NB4 (cell line): ENCODE data around the gene DUSP16.
"Not testable (repeated sequence)": the region's sequence is repeated elsewhere in the genome, so short reads cannot be mapped to it uniquely, and the experiment has no call there.

Experiments used
- DNase-seq: peaks from one replicate; pipeline ENCODE4 v3.0.0; 2010; ENCODE audit warnings: low read depth
- H3K4me3 ChIP-seq: one replicate; pipeline ENCODE4 v1.5.1; 2011; ENCODE audit warnings: mild to moderate bottlenecking, low read depth, low read length, moderate library complexity
- CTCF ChIP-seq: IDR thresholded peaks from one replicate; pipeline ENCODE4 v1.5.1; 2012; ENCODE audit warnings: low read depth, low read length
- MYC ChIP-seq: IDR thresholded peaks from 2 replicates; pipeline ENCODE4 v1.6.1; 2011; ENCODE audit warnings: low read depth, low read length
- POLR2A ChIP-seq: IDR thresholded peaks from 2 replicates; pipeline ENCODE4 v1.6.1; 2011; ENCODE audit warnings: mild to moderate bottlenecking; ENCODE audit not compliant: insufficient read length; ENCODE audit errors: extremely low read depth
- TF ChIP-seq, protein P1 (sequence below): IDR thresholded peaks from 2 replicates; pipeline ENCODE4 v1.6.1; 2011; ENCODE audit warnings: low read depth, low read length

The DUSP16 gene

GRCh38 chr12:12506496-12506890, 56.2 kb downstream of the DUSP16 start:
- TF ChIP-seq CTCF (no peak), POLR2A (no peak), MYC (no peak)
- TF ChIP-seq, protein P1, sequence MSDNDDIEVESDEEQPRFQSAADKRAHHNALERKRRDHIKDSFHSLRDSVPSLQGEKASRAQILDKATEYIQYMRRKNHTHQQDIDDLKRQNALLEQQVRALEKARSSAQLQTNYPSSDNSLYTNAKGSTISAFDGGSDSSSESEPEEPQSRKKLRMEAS, result no peak
- no peak for DNase-seq
- no peak overlapping the region for H3K4me3 ChIP-seq

- no peak for TF ChIP-seq POLR2A
- TF ChIP-seq, protein P1, result no peak
- TF ChIP-seq CTCF, result no peak
- TF ChIP-seq MYC, result no peak
- no peak overlapping the region for H3K4me3 ChIP-seq
- DNase-seq, result no peak
Measured at GRCh38 chr12:12505544-12506495, 56.8 kb downstream of the DUSP16 start.

DNA sequence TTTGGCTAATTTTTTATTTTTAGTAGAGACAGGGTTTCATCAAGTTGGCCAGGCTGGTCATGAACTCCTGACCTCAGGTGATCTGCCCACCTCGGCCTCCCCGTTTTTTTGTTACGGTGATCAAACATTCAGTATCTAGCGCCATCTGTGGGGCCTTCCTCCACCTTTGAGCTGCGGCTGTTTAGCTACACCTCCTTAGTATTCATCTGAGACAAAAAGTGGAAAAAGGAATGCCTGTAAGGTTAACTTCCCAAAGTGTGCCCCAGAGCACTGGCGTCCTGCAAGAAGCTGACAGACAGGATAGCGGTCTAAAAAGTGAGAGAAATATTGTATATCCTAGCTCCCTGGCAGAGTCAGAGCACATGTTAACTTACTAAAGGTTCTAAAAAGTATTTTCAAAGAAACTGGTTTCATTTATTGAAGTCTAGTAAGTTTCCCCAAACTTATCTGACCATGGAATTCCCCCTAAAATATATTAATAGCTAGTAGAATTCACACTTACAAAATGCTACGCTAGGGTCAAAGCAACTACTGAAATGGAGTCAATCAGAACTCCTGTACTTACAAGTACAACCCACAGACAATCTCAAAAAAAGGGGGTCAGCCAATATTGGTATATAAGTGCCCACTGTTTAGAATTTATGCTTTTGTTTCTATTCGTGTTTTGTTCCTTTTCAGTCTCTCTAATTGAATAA, 59.1 kb downstream of the DUSP16 start:
- DNase-seq, result no peak
- TF ChIP-seq POLR2A (no peak), CTCF (no peak), MYC (no peak)
- TF ChIP-seq, protein P1, result no peak
- H3K4me3 ChIP-seq, result no peak overlapping the region

DNA sequence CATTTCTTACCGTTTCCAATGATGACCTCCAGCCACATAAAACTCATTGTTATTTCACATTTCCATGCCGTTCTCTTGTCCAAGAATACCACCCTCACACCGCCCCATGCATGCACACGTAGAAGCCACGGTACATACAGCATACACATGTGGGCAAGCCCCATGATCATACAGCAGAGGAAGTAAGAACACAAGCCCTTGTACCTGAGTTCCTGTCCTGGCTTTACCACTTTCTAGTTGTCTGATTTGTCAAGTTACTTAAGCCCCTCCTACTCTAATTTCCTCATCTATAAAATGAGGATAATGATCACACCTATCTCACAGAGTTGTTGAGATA, 59.9 kb downstream of the DUSP16 start:
- no peak for TF ChIP-seq MYC
- TF ChIP-seq, protein P1, result no peak
- no peak for TF ChIP-seq POLR2A
- TF ChIP-seq CTCF, result no peak
- DNase-seq, result no peak

GRCh38 chr12:12502130-12502814, 60.4 kb downstream of the DUSP16 start:
- not testable (repeated sequence) for DNase-seq, H3K4me3 ChIP-seq

More for the DNA sequence above, 59.9 kb downstream of the DUSP16 start:
- no peak overlapping the region for H3K4me3 ChIP-seq

DNA sequence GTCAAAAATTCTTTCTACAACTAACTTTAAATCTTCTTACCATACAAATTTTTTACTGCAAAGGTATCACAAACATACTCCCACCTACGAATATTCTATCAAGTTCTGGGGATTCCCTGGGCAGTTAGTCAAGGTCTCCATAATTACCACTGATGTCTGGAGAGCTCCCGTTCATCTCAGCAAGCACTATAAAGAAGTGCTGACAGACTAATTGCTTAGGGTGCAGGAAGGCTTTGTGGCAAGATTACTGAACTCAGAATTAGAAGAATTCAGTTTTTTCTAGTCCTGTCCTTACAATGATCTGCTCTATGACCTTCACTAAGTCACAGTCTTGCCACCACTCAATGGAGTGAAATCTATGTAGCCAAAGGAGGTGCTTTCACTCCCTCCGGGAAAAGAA, 61.5 kb downstream of the DUSP16 start:
- no peak overlapping the region for H3K4me3 ChIP-seq
- DNase-seq, result no peak
- no peak for TF ChIP-seq CTCF
- TF ChIP-seq, protein P1, result no peak
- no peak for TF ChIP-seq MYC
- TF ChIP-seq POLR2A, result no peak
